Posterior vena cava (tissue), 2 donors: ENCODE measurements around the gene ACOXL. TPM values are rescaled to one million over a fixed set of nuclear protein-coding genes. Genes with fewer than 3 reads are reported as not detected.

Experiments used
- DNase-seq: peaks from one replicate; pipeline ENCODE4 v3.0.0-alpha.2; 2020; ENCODE audit warnings: low spot score
- intact Hi-C, 2 donors: fragments of 100-400 bp; cut with DNase I; formaldehyde crosslinking; loops; one replicate each; pipeline versions ENCODE4 v1.14.1 to v1.14.2; 2022 to 2023
- total RNA-seq, 2 donors: library from RNA; stranded (reverse); fragmentation: NEBNext Ultra II Directional; extraction: Animal tissue kit (Norgen Biotek cat#: 25700); gene quantifications; one replicate each; pipeline ENCODE4 v1.2.1, GENCODE V29; 2021
- donor health status: DM: yes; HTN: yes; CAD: no.
- donor health status: DM: yes; HTN: yes; CAD: no.

The ACOXL gene
- total RNA-seq, 2 donors from 2014 or later = not detected

- no peak for DNase-seq
- intact Hi-C loops = no loop called here
Measured at GRCh38 chr2:110865188-110865587, 132.8 kb downstream of the ACOXL start.

GRCh38 chr2:110866045-110866444 is 133.7 kb downstream of the ACOXL start:
- no peak for DNase-seq
- intact Hi-C loops = no loop called here

- intact Hi-C loops = no loop called here
- no peak for DNase-seq
Measured at GRCh38 chr2:110866466-110866865, 134.1 kb downstream of the ACOXL start.

GRCh38 chr2:110867078-110867477 is 134.7 kb downstream of the ACOXL start:
- DNase-seq = no peak
- intact Hi-C loops = no loop called here

- intact Hi-C loops = no loop called here
- no peak for DNase-seq
Measured at GRCh38 chr2:110868971-110869370, 136.6 kb downstream of the ACOXL start.

- intact Hi-C loops = no loop called here
- DNase-seq = no peak
Measured at GRCh38 chr2:110869472-110870446, 137.4 kb downstream of the ACOXL start.

GRCh38 chr2:110870545-110870944 is 138.2 kb downstream of the ACOXL start:
- no peak for DNase-seq
- intact Hi-C loops = no loop called here

- DNase-seq = no peak
- intact Hi-C loops = no loop called here
Measured at GRCh38 chr2:110871637-110872036, 139.3 kb downstream of the ACOXL start.

- no peak for DNase-seq
- intact Hi-C loops = no loop called here
Measured at GRCh38 chr2:110872521-110872920, 140.1 kb downstream of the ACOXL start.

- DNase-seq = no peak
- intact Hi-C loops = no loop called here
Measured at GRCh38 chr2:110873056-110873502, 140.7 kb downstream of the ACOXL start.

GRCh38 chr2:110873597-110874452 is 141.5 kb downstream of the ACOXL start:
- intact Hi-C loops = no loop called here
- DNase-seq = no peak

- intact Hi-C loops = no loop called here
Measured at GRCh38 chr2:110874453-110875383, 142.3 kb downstream of the ACOXL start.

GRCh38 chr2:110875384-110875725 is 143.0 kb downstream of the ACOXL start:
- no peak for DNase-seq
- intact Hi-C loops = no loop called here

More at GRCh38 chr2:110874453-110875383, 142.3 kb downstream of the ACOXL start:
- DNase-seq = no peak

- intact Hi-C loops = no loop called here
- no peak for DNase-seq
Measured at GRCh38 chr2:110876167-110876999, 144.0 kb downstream of the ACOXL start.

- DNase-seq = no peak
- intact Hi-C loops = no loop called here
Measured at GRCh38 chr2:110877031-110877827, 144.9 kb downstream of the ACOXL start.

GRCh38 chr2:110878150-110878549 is 145.8 kb downstream of the ACOXL start:
- intact Hi-C loops = no loop called here
- no peak for DNase-seq

GRCh38 chr2:110881908-110882307 is 149.5 kb downstream of the ACOXL start:
- no peak for DNase-seq
- intact Hi-C loops = no loop called here
